HG03139 (cell line): ENCODE results near the gene BLID.

ENCODE experiments used
- ATAC-seq: cut with Tn5 transposase; IDR thresholded peaks from one replicate; pipeline ENCODE4 v1.9.1; 2021; ENCODE audit not compliant: unreplicated experiment

Gene BLID

GRCh38 chr11:122085264-122085663, 30.8 kb downstream of the BLID start:
- ATAC-seq, result no peak

GRCh38 chr11:122082205-122082604, 33.8 kb downstream of the BLID start:
- ATAC-seq, result no peak

GRCh38 chr11:122081073-122081472, 34.9 kb downstream of the BLID start:
- ATAC-seq, result no peak

- no peak for ATAC-seq
Observed at GRCh38 chr11:122077459-122077858, 38.6 kb downstream of the BLID start.

GRCh38 chr11:122076512-122077120, 39.4 kb downstream of the BLID start:
- no peak for ATAC-seq

GRCh38 chr11:122075016-122075415, 41.0 kb downstream of the BLID start:
- ATAC-seq, result no peak

GRCh38 chr11:122074022-122074421, 42.0 kb downstream of the BLID start:
- no peak for ATAC-seq

- no peak for ATAC-seq
Observed at GRCh38 chr11:122071709-122072202, 44.3 kb downstream of the BLID start.

GRCh38 chr11:122069707-122070360, 46.2 kb downstream of the BLID start:
- ATAC-seq, result no peak

- ATAC-seq, result no peak
Observed at GRCh38 chr11:122068837-122069236, 47.2 kb downstream of the BLID start.

- no peak for ATAC-seq
Observed at GRCh38 chr11:122068141-122068540, 47.9 kb downstream of the BLID start.
